Mesodermal cell (in vitro differentiated cells): ENCODE measurements around the gene CELF2.

Experiments
- H3K27ac ChIP-seq: 2 replicates; pipeline ENCODE4 v1.7.0; 2013; ENCODE audit warnings: mild to moderate bottlenecking, low read depth, low read length, moderate library complexity; ENCODE audit not compliant: severe bottlenecking
- H3K36me3 ChIP-seq: 2 replicates; pipeline ENCODE4 v1.7.1; 2013; ENCODE audit warnings: mild to moderate bottlenecking, low read length, moderate library complexity; ENCODE audit not compliant: control insufficient read depth, insufficient read depth
- H3K4me1 ChIP-seq: one replicate; pipeline ENCODE4 v1.7.1; 2013; ENCODE audit warnings: mild to moderate bottlenecking, low read length; ENCODE audit not compliant: insufficient read depth, control insufficient read depth, poor library complexity, severe bottlenecking
- H3K4me3 ChIP-seq: 2 replicates; pipeline ENCODE4 v1.7.0; 2013; ENCODE audit warnings: low read length, control low read depth, mild to moderate bottlenecking; ENCODE audit not compliant: insufficient read depth, poor library complexity, severe bottlenecking; ENCODE audit errors: extremely low read depth
- H3K9me3 ChIP-seq: 2 replicates; pipeline ENCODE4 v1.7.1; 2013; ENCODE audit warnings: mild to moderate bottlenecking, low read length, moderate library complexity; ENCODE audit not compliant: control insufficient read depth
- WGBS, 2 experiments: methylation state at CpG; one replicate each; pipeline ENCODE4 v1.1.5; 2013; ENCODE audit warnings: missing lambda C conversion rate in 2 of 2; ENCODE audit not compliant: insufficient coverage in 2 of 2; 5-methylcytosine and 5-hydroxymethylcytosine counted together

The CELF2 gene

DNA sequence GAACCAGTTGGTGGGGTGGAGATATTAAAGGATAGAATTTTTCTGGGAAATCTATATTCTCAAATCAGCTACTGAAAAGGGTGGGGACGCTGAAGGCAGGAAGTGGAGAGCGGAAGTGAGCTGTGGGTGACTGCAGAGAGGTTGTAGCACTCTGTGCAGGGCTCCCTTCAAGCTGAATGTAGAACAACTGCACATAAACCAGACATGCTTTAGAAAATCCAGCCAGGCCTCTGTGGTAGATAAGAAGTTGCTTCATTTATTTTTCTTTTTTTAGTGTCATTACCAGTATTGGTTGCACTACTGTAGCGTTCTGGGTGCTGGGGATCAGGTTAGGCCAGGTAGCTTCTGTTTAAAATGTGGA is 127.8 kb downstream of the CELF2 start:
- Histone ChIP-seq H3K9me3 (no peaks in the 10 kb centered on the region), H3K36me3 (no peaks in the 10 kb centered on the region), H3K4me3 (no peak overlapping the region), H3K4me1 (peaks cover 28% of the 10 kb centered on the region), H3K27ac (no peak overlapping the region)
- 83% methylated on average over 1 of the region's 3 CpGs; no CpG with 5 or more reads in 1 of the 2 experiments for WGBS, 2 experiments

DNA sequence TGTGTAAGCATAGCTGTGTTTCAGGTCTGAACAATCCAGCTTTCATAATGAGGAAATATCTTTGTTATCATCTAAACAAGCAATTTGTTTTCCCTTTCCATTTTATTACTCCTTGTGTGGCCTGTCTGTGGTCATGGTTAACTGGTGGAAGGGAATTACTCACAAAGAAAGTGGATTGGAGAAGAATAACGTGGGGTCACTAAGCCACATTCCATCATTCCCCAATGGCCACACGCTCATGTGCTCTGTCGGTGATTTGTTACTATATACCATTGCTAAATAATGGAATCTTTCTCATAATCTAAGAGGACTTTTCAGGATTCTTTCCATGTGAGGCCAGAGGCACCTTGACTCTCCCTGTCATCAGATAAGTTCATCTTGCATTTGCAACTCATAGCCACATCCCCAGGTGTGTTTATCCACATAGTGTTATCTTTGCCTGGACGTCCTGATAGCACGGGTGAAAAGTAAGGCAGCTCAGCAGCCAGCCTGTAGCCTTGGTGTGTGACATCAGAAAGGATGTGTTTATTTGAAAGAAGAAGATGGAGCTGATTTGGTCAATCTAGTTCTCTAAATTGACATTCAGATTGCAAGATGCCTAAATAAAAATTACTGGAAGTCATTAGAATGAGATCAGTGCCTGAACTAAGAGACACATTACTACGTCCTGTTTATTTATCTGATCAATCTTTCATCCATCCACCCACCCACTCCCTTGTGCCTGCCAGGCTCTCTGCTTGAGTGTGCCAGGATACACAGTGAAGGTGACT is 128.9 kb downstream of the CELF2 start:
- no peak overlapping the region for H3K4me3 ChIP-seq
- no peak overlapping the region for H3K27ac ChIP-seq
- WGBS, 2 experiments = 85% methylated on average over 3 of the region's 6 CpGs; no CpG with 5 or more reads in 1 of the 2 experiments
- H3K4me1 ChIP-seq = peaks cover 21% of the 10 kb centered on the region
- H3K36me3 ChIP-seq = no peaks in the 10 kb centered on the region
- no peaks in the 10 kb centered on the region for H3K9me3 ChIP-seq

DNA sequence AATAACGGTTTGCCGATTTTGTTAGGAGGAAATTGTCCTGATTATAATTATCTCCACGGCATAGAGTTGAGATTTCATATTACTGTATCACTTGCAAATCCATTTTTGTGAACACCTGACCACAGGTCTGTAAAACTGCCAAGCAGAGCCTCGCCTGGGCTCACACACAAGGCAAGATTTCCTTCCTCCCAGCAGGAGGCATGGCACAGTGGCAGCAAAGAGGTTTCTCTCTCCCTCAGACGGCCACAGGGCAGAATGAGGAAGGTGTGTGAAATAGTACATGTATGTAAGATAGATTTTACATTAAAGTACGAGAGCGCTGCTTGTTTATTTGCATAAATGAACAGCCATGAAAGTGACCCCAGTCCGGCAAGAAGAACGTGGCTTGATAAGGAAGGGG is 130.1 kb downstream of the CELF2 start:
- Histone ChIP-seq H3K4me3 (no peak overlapping the region), H3K4me1 (peaks cover 20% of the 10 kb centered on the region), H3K36me3 (no peaks in the 10 kb centered on the region), H3K9me3 (no peaks in the 10 kb centered on the region), H3K27ac (no peak overlapping the region)
- 80 to 90% methylated on average over 5 of the region's 9 CpGs for WGBS, 2 experiments

DNA sequence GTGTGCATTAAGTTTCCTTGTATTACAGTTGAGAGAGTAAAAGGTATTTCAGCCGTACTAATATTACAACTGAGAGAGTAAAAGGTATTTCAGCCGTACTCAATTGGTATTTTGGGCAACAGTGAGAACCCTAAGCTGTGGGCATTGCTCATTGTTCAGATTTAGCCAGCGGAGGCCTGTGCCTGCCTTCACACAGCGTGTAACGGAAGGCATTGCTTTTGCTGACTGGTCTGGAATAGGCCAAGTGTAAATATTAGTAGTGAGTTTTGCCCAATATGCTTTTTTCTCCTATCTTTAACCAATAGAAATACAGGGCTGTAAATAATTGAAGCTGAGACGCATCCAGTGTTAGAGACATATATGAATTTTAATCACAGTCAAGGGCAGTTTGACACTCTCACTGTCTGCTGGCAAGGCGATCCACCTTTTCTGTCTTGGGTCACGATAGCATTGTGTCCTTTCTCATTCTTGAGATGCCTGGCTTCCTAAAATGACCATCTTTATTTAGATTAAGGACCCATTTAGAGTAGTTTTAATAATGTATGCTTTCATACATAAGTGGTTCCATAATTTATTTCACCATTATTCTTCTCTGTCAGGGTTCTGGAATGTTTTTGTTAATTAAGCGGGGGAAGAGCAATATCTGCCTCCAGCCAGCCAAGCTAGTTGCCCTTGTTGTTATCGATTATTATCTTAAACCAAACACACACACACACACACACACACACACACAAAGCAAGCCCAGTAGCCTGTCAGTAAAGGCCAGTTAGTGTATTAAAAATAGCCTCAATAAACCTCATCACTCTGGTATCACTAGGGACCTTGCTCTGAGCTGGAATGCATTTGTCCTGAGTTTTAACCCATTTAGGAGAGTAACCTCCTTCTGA is 130.7 kb downstream of the CELF2 start:
- peaks cover 21% of the 10 kb centered on the region for H3K4me1 ChIP-seq
- WGBS, 2 experiments = 88 to 92% methylated on average over 5 of the region's 10 CpGs
- H3K9me3 ChIP-seq = no peaks in the 10 kb centered on the region
- H3K4me3 ChIP-seq = no peak overlapping the region
- no peak overlapping the region for H3K27ac ChIP-seq
- no peaks in the 10 kb centered on the region for H3K36me3 ChIP-seq

DNA sequence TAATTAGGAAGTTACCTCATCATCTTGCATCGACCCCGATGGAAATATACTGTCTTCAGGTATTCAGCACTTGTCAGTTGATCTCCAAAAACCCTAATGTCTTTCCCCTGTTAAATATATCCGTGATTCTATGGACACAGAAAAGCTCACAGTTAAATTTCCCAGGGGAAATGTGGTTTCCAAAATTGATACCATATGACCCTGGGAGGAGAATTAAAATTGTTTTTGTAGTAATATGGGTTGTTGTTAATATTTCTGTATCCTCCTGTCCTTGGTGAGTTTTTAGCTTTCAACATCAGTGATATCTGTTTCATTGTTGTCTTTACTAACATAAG is 132.1 kb downstream of the CELF2 start:
- 86 to 100% methylated on average over 2 of the region's 3 CpGs for WGBS, 2 experiments
- Histone ChIP-seq H3K4me1 (peaks cover 25% of the 10 kb centered on the region), H3K4me3 (no peak overlapping the region)

DNA sequence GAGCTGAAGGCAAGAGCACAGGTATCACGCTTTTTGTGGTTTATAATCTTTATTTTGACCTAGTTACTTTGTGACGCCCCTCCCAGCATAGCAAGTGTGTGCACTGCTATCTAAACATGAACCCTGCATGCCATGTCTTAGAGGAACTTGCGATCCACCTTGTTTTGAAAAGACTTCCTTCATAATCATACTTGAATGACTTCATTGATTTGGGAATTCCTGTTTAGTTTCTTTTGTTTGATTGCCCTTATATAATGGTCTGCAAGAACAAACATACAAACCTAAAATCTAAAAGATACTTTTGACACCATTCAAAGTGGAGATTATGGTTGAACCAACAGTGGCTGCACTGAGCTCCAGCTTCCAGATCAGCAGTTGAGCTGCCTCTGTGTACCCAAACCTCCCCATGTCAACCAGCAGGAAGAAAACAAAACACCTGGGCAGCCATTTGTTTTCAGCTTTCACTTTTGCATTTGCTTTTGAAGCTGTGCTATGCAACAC is 132.6 kb downstream of the CELF2 start:
- peaks cover 25% of the 10 kb centered on the region for H3K4me1 ChIP-seq

More for the DNA sequence above, 132.1 kb downstream of the CELF2 start:
- Histone ChIP-seq H3K9me3 (no peaks in the 10 kb centered on the region), H3K36me3 (no peaks in the 10 kb centered on the region), H3K27ac (no peak overlapping the region)

DNA sequence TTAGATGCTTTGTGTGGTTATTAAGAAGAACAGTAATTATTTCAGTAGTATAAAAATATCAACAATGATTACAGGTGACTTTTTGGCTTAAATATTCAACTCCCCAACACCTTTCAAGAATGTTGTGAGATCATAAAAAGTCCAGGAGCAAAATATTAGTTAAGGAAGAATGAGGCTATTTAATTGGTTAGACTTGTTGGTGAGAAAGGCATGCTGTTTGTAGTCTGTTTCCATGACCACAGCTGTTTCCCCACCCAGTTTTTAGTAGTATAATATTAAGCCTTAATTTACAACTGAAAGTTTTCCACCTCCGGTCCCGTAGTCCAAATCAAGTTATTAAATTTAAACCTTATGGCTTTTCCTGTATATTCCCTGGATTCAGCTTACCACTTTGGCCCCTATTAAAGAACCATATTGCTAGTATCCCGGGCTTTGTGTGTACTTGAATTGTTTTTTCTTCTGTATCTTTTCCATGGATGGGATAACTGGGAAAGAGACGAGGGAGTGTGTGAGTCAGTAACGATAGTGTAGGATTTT is 133.3 kb downstream of the CELF2 start:
- WGBS, 2 experiments = 100% methylated on average over 3 of the region's 5 CpGs; no CpG with 5 or more reads in 1 of the 2 experiments
- Histone ChIP-seq H3K36me3 (no peaks in the 10 kb centered on the region), H3K4me1 (peaks cover 28% of the 10 kb centered on the region), H3K27ac (no peak overlapping the region), H3K4me3 (no peak overlapping the region), H3K9me3 (no peaks in the 10 kb centered on the region)

More for the DNA sequence above, 132.6 kb downstream of the CELF2 start:
- Histone ChIP-seq H3K27ac (no peak overlapping the region), H3K4me3 (no peak overlapping the region), H3K36me3 (no peaks in the 10 kb centered on the region), H3K9me3 (no peaks in the 10 kb centered on the region)
- WGBS, 2 experiments = 100% methylated on average over 1 of the region's 3 CpGs

DNA sequence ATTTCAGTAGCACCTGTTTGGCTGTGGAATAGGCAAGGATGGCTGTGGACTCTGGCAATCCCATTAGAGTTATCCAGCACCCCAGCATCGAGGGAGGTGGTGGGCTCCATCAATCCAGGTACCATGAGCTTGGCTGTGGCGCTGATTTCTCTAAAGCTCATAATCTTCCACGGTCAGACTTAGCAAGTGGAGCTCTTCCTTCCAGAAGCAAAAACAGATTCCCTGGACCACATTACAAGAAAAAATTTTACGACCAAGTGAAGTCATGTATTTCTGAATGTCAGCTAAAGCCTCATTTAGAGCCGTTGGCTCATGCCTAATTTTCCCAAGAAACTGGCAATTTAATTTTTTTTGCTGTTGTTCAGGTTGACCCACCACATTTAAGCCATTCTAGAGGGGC is 135.1 kb downstream of the CELF2 start:
- Histone ChIP-seq H3K4me3 (no peak overlapping the region), H3K9me3 (no peaks in the 10 kb centered on the region), H3K27ac (no peak overlapping the region), H3K4me1 (peaks cover 15% of the 10 kb centered on the region), H3K36me3 (no peaks in the 10 kb centered on the region)
- 93% methylated on average over 5 of the region's 5 CpGs for WGBS, 2 experiments

DNA sequence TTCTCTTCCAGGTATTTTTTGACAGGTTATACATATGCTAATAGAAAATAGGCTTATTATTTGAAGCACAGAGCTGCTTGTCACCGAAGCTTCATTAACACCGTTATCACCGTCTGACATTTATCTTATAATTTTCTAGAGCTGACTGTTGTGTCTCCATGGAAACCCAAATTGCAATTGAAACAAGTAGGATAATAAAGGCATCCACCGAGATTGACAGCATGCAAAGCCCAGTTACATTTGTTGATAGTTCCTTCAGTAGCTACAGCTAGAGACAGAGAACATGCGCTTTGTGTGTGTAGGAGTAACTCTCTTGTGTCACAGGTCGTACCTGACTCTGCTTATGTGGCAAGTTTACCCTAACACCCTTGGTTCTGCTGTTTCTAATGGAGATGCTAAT is 135.6 kb downstream of the CELF2 start:
- H3K9me3 ChIP-seq = no peaks in the 10 kb centered on the region
- H3K36me3 ChIP-seq = no peaks in the 10 kb centered on the region
- peaks cover 13% of the 10 kb centered on the region for H3K4me1 ChIP-seq
- H3K4me3 ChIP-seq = no peak overlapping the region
- 95 to 100% methylated on average over 1 to 5 of the region's 6 CpGs for WGBS, 2 experiments
- no peak overlapping the region for H3K27ac ChIP-seq

DNA sequence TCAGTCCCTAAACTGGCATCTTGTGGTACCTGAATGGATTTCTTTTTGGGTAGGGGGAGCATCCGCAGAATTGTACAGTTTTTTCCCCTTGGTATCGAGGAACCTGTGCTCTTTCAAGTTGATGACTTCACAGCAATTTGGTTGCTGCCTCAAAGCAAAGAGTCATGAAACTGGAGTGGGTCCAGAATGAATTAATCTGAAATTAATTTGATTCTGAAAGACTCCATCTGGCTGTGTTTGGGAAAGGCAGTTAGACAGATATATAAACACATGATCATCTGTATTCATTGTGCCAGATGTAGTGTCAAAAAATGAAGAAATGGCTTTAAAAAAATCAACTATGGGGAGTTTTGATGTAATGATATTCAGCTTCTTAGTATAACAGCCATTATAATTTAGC is 136.1 kb downstream of the CELF2 start:
- Histone ChIP-seq H3K4me1 (peaks cover 13% of the 10 kb centered on the region), H3K4me3 (no peak overlapping the region), H3K27ac (no peak overlapping the region), H3K36me3 (no peaks in the 10 kb centered on the region), H3K9me3 (no peaks in the 10 kb centered on the region)
- WGBS, 2 experiments = 95 to 100% methylated on average over 2 of the region's 2 CpGs
